Left lung (tissue), 10 donors: ENCODE measurements around the gene MMEL1. TPM values are rescaled to one million over a fixed set of nuclear protein-coding genes. Genes with fewer than 3 reads are reported as not detected.

Experiments
- ATAC-seq: fragments of 200-7000 bp; cut with Tn5 transposase; one replicate; pipeline ENCODE4 v1.9.1; 2020; ENCODE audit warnings: moderate library complexity
- DNase-seq, 4 donors: peaks; one replicate each; pipeline ENCODE4 v3.0.0-alpha.2; 2013 to 2020
- H3K27ac ChIP-seq, 2 donors: fragments of 200-600 bp; sonication (generic) in 1 of 2; one replicate each; pipeline versions ENCODE4 v1.5.0 to v1.8.0; 2020 to 2021
- H3K27me3 ChIP-seq, 2 donors: fragments of 200-600 bp; sonication (generic) in 1 of 2; one replicate each; pipeline versions ENCODE4 v1.5.0 to v1.8.0; 2020 to 2021
- H3K36me3 ChIP-seq, 2 donors: fragments of 200-600 bp; sonication (generic) in 1 of 2; one replicate each; pipeline versions ENCODE4 v1.5.0 to v1.8.0; 2020 to 2021
- H3K4me1 ChIP-seq, 2 donors: fragments of 200-600 bp; one replicate each; pipeline ENCODE4 v1.8.0; 2021
- H3K4me3 ChIP-seq, 2 donors: fragments of 200-600 bp; sonication (generic) in 1 of 2; one replicate each; pipeline versions ENCODE4 v1.5.0 to v1.8.0; 2020 to 2021; ENCODE audit warnings: mild to moderate bottlenecking in 1 of 2
- H3K9me3 ChIP-seq, 2 donors: fragments of 200-600 bp; sonication (generic) in 1 of 2; one replicate each; pipeline versions ENCODE4 v1.5.0 to v1.8.0; 2020 to 2021
- CTCF ChIP-seq, 2 donors: fragments of 200-600 bp; sonication (generic) in 1 of 2; IDR thresholded peaks; one replicate each; pipeline versions ENCODE4 v1.5.0 to v1.8.0; 2021; ENCODE audit warnings: antibody characterized with exemption in 2 of 2
- intact Hi-C, 2 donors: fragments of 100-400 bp; cut with DNase I; formaldehyde crosslinking; loops; one replicate each; pipeline versions ENCODE4 v1.11.2 to v1.14.2; 2022
- polyA plus RNA-seq, 6 donors: library from polyadenylated mRNA; unstranded; fragments of 120-200 nt; gene quantifications; one replicate each; pipeline ENCODE4 v1.2.1, GENCODE V29; 2013; ENCODE audit not compliant: insufficient read length in 6 of 6
- total RNA-seq, 2 donors: library from RNA; stranded (reverse); fragmentation: NEBNext Ultra II Directional; extraction: Animal tissue kit (Norgen Biotek cat#: 25700); gene quantifications; one replicate each; pipeline ENCODE4 v1.2.1, GENCODE V29; 2021
- donor health status: DM: no; HTN: yes; CAD: no.
- donor health status: DM: no; HTN: no; CAD: no.

MMEL1 gene
- total and polyA plus RNA-seq, 8 donors, result 3.4 to 9.1 (median 3.9) TPM

GRCh38 chr1:2564006-2564814, 68.6 kb downstream of the MMEL1 start:
- ATAC-seq (no peak), DNase-seq (no peak)
- H3K9me3 ChIP-seq, result no peaks in the 10 kb centered on the region
- H3K36me3 ChIP-seq, result peaks cover 0 to 49% of the 10 kb centered on the region in 2 donors
- H3K4me3 ChIP-seq, result no peak overlapping the region
- no peak overlapping the region for H3K27ac ChIP-seq
- intact Hi-C loops, result no loop called here
- no peaks in the 10 kb centered on the region for H3K27me3 ChIP-seq
- no peak for TF ChIP-seq CTCF (IDR thresholded peaks at IDR 0.05)
- H3K4me1 ChIP-seq, result peaks cover 0 to 12% of the 10 kb centered on the region in 2 donors

- Histone ChIP-seq H3K27me3 (no peaks in the 10 kb centered on the region), H3K36me3 (peaks cover 0 to 59% of the 10 kb centered on the region in 2 donors), H3K27ac (no peak overlapping the region), H3K9me3 (no peaks in the 10 kb centered on the region), H3K4me1 (peaks cover 0 to 22% of the 10 kb centered on the region in 2 donors), H3K4me3 (no peak overlapping the region)
- no peak for TF ChIP-seq CTCF (IDR thresholded peaks at IDR 0.05)
- DNase-seq (no peak), ATAC-seq (no peak)
- intact Hi-C loops, result no loop called here
Measured at GRCh38 chr1:2563205-2563604, 69.6 kb downstream of the MMEL1 start.

- DNase-seq (peak in 1 of 4 donors; percentile 78), ATAC-seq (no peak)
- Histone ChIP-seq H3K4me1 (peaks cover 6 to 32% of the 10 kb centered on the region in 2 donors), H3K4me3 (no peak overlapping the region), H3K36me3 (peaks cover 0 to 66% of the 10 kb centered on the region in 2 donors), H3K27ac (no peak overlapping the region), H3K9me3 (no peaks in the 10 kb centered on the region), H3K27me3 (no peaks in the 10 kb centered on the region)
- intact Hi-C loops, result no loop called here
- TF ChIP-seq CTCF (IDR thresholded peaks at IDR 0.05), result peak in 1 of 2 donors; percentile 62
Measured at GRCh38 chr1:2561898-2562895, 70.6 kb downstream of the MMEL1 start.

- ATAC-seq (no peak), DNase-seq (peak in 1 of 4 donors; percentile 60)
- Histone ChIP-seq H3K27me3 (no peaks in the 10 kb centered on the region), H3K36me3 (peaks cover 0 to 66% of the 10 kb centered on the region in 2 donors), H3K9me3 (no peaks in the 10 kb centered on the region), H3K4me3 (no peak overlapping the region), H3K4me1 (peaks cover 6 to 37% of the 10 kb centered on the region in 2 donors), H3K27ac (no peak overlapping the region)
- intact Hi-C loops, result no loop called here
- no peak for TF ChIP-seq CTCF (IDR thresholded peaks at IDR 0.05)
Measured at GRCh38 chr1:2561446-2561845, 71.4 kb downstream of the MMEL1 start.
